T-helper 17 cell (primary cell): ENCODE data around the gene FGD2. TPM values are rescaled to one million over a fixed set of nuclear protein-coding genes. Genes with fewer than 3 reads are reported as not detected.
"Not testable (repeated sequence)": the region's sequence is repeated elsewhere in the genome, so short reads cannot be mapped to it uniquely, and the experiment has no call there.

Source experiments
- ATAC-seq: fragments of 150-1000 bp; cut with Tn5 transposase; 2 replicates; pipeline ENCODE4 v1.10.0; 2021; ENCODE audit warnings: mild to moderate bottlenecking, moderate library complexity
- DNase-seq, 3 donors: peaks; one replicate each; pipeline versions ENCODE4 v3.0.0 to v3.0.0-alpha.2; 2020 to 2021
- H3K9me3 ChIP-seq: one replicate; pipeline ENCODE4 v1.7.0; 2013; ENCODE audit warnings: low read length, mild to moderate bottlenecking; ENCODE audit not compliant: control insufficient read depth, poor library complexity, severe bottlenecking
- H3K27ac Mint-ChIP-seq: one replicate; pipeline ENCODE4 v1.8.0; 2022; ENCODE audit warnings: mild to moderate bottlenecking, moderate library complexity, mixed read lengths
- H3K27me3 Mint-ChIP-seq: one replicate; pipeline ENCODE4 v1.8.0; 2022; ENCODE audit warnings: mixed read lengths
- H3K36me3 Mint-ChIP-seq: one replicate; pipeline ENCODE4 v1.8.0; 2022; ENCODE audit warnings: low read depth, mixed read lengths
- H3K4me1 Mint-ChIP-seq: one replicate; pipeline ENCODE4 v1.8.0; 2022; ENCODE audit warnings: mild to moderate bottlenecking, mixed read lengths
- H3K4me3 Mint-ChIP-seq: one replicate; pipeline ENCODE4 v1.8.0; 2022; ENCODE audit warnings: mild to moderate bottlenecking, moderate library complexity, mixed read lengths
- total RNA-seq, 4 donors: library from RNA in 2 of 4; stranded (reverse) in 2 of 4; gene quantifications; one replicate each; pipeline ENCODE4 v1.2.3 and lab custom pipeline; 2022 to 2026

FGD2 gene
- total RNA-seq, 2 donors from 2014 or later: 1.7 to 12.6 TPM

DNA sequence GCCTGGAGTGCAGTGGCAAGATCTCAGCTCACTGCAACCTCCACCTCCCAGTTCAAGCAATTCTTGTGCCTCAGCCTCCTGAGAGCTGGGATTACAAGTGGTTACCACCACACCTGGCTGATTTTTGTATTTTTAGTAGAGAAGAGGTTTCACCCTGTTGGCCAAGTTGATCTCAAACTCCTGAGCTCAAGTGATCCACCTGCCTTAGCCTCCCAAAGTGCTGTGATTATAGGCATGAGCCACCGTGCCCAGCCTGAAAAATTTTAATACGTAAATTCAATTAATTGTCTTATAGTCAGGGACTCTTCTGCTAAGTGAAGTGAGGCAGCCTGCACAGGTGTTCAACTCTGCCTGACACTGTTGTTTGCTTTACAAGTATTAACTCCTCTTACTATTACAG, 15.1 kb upstream of the FGD2 start:
- not testable (repeated sequence) for H3K9me3 ChIP-seq, H3K36me3 Mint-ChIP-seq, H3K4me3 Mint-ChIP-seq, ATAC-seq, H3K27me3 Mint-ChIP-seq, DNase-seq, H3K27ac Mint-ChIP-seq
- peaks cover 15% of the 10 kb centered on the region for H3K4me1 Mint-ChIP-seq

DNA sequence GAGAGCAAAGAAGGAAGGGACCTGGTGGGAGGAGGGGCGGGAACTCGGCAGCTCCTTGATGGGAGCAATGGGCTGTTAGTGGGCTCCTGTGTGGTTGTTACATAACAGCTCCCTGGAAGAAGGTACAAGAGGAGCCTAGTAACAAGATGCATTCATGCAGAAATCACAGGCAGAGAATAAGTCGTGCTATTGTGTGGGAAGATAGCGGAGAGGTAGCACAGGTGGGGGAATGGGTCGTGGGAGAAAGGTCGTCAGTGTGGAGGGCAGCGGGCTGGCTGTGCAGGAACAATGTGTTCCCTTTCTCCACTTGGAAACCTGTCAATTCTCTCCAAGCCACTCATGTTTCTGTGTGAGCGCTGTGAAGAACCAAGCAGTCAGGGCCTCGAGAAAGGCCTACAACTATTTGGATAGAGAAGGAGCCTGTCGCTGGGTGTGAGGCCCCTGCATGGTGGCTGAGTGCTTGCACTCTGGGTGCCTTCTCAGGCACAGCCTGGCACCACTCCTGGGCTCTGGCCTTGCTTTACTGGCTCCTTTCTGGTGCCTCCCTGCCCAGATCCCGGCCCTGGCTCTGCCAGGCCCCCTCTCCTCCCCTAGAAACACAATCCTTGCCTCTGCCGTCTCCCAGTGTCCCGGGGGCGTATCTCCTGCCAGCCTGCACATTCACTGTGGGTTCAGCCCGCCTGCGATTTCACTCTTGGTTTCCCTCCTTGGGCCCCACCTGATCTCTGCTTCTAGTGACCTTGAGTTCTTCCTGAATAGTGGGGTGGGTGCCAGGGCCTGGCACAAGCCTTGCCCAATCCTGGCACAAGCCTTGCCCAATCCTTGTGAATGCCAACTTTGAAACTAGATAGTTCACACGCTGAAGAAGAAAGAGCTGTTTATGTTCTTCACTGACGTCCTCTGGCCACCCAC, 7.4 kb upstream of the FGD2 start:
- no peak overlapping the region for H3K4me3 Mint-ChIP-seq

DNA sequence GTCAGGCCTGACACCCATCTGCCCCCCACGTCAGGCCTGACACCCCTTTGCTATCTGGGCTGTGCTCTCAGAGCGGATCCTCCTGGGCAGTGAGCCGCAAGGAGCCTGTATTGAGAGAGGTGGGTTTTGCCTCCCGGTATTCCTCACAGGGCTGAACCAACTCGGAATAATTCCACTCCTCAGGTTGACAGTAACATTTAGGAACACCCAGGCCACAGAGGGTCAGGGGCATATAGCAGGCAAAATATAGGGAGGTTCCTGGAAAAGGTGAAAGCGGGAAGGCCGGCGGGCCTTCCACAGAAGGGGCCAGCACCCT, 6.8 kb upstream of the FGD2 start:
- Mint-ChIP-seq H3K4me1 (peaks cover 10% of the 10 kb centered on the region), H3K36me3 (peaks cover 2% of the 10 kb centered on the region), H3K27ac (no peak overlapping the region), H3K4me3 (no peak overlapping the region), H3K27me3 (peaks cover 18% of the 10 kb centered on the region)
- no peaks in the 10 kb centered on the region for H3K9me3 ChIP-seq
- ATAC-seq: no peak
- no peak for DNase-seq

More for the DNA sequence above, 7.4 kb upstream of the FGD2 start:
- H3K9me3 ChIP-seq: no peaks in the 10 kb centered on the region
- DNase-seq (no peak), ATAC-seq (no peak)
- peaks cover 10% of the 10 kb centered on the region for H3K4me1 Mint-ChIP-seq
- H3K27me3 Mint-ChIP-seq: peaks cover 18% of the 10 kb centered on the region
- H3K36me3 Mint-ChIP-seq: peaks cover 2% of the 10 kb centered on the region
- no peak overlapping the region for H3K27ac Mint-ChIP-seq

DNA sequence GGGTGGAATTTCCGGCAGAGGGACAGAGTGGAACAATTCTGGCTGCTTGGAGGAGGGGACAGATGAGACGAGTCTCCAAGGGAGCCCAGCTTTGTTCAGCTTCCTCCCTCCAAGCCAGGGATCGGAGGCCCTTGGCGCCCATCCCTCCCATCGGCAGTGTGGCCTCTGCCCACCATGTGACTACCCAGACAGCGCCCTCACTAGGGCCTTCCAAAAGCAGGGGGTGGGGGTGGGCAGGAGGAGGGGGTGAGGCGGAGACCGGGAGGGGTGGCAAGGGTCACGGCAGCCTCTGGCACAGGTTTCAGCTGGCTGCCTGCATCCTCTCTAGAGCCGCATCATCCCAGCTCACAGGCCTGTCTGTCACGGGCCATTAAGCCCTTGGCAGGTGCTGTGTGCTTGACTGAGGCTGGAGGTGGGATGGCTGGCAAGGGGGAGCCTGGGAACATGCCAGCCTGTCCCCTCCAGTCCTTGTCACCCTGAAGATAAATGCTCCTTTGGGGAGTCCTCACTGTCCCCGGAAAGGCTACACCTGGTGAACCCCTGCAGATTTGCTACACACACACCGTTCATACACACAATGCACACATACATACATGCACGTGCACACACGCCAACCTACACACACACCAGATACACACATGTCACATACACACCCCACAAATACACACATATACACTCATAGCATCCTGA, 6.2 kb upstream of the FGD2 start:
- no peaks in the 10 kb centered on the region for H3K9me3 ChIP-seq
- H3K4me3 Mint-ChIP-seq: no peak overlapping the region
- peaks cover 10% of the 10 kb centered on the region for H3K4me1 Mint-ChIP-seq
- ATAC-seq (no peak), DNase-seq (no peak)
- H3K27ac Mint-ChIP-seq: no peak overlapping the region
- H3K27me3 Mint-ChIP-seq: peaks cover 18% of the 10 kb centered on the region
- H3K36me3 Mint-ChIP-seq: peaks cover 2% of the 10 kb centered on the region

DNA sequence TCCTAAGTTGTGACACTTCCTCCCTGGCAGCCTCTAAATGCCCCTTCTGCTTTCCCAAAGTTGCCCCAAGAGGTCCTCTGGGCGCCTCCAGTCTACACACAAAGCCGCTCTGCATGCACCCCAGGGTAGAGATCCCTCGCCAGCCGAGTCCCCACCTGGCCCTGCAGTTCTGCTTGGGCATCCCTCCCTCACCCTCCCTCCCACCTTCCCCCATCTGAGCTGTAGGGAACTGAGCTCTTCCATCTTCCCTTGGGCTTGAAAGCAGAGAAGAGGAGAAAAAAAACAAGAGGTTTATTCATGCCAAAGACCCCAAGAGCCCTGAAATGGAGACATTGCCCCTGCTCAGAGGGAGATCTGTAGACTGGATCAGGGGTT, 5.7 kb upstream of the FGD2 start:
- Mint-ChIP-seq H3K4me1 (peaks cover 10% of the 10 kb centered on the region), H3K27me3 (peaks cover 18% of the 10 kb centered on the region), H3K36me3 (peaks cover 2% of the 10 kb centered on the region), H3K4me3 (no peak overlapping the region), H3K27ac (no peak overlapping the region)
- no peak for ATAC-seq
- DNase-seq: no peak
- no peaks in the 10 kb centered on the region for H3K9me3 ChIP-seq

DNA sequence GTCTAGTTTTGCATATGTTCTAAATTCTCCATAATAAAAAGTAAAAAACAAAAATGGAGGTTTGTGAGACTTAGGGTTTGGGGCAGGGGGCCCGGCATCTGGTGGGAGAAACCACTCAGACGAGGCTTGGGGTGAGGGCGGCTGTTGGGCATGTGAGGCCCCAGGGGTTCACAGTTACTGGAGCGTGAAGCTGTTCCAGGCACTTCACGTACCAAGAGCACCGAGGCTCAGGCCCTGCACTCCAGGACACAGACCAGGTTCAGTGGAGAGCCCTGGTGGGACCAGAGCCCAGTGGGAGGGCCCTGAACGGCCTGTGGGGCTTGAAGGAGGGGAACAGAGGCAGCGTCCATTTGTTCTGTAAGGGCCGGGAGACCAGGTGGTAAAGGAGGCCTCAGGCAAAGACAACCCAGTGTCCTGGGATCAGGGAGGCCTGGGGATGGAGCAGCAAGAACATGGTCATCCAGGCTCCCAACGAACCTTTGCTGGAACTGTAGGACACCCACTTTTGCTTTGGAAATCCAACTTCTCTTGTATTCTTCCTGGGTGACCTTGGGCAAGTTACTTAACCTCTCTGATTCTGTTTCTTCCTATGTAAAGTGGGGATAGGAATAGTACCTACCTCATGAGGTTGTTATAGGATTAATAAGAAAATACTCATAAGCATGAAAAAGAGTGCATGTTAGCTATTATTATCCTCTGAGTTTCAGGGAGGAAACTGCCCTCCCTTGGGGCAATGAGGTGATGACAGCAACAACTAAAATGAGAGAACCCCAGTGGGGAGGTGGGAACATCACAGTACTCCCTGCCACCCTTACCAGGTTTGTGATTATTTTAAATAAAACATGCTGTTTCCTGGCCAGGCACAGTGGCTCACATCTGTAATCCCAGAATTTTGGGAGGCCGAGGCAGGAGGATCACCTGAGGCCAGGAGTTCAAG, 1.1 kb upstream of the FGD2 start:
- Mint-ChIP-seq H3K27ac (peak overlapping the region; percentile 72), H3K4me1 (peaks cover 22% of the 10 kb centered on the region), H3K4me3 (peak overlapping the region; percentile 19), H3K36me3 (no peaks in the 10 kb centered on the region), H3K27me3 (no peaks in the 10 kb centered on the region)
- peak; percentile 34 for ATAC-seq
- DNase-seq: no peak
- H3K9me3 ChIP-seq: no peaks in the 10 kb centered on the region

DNA sequence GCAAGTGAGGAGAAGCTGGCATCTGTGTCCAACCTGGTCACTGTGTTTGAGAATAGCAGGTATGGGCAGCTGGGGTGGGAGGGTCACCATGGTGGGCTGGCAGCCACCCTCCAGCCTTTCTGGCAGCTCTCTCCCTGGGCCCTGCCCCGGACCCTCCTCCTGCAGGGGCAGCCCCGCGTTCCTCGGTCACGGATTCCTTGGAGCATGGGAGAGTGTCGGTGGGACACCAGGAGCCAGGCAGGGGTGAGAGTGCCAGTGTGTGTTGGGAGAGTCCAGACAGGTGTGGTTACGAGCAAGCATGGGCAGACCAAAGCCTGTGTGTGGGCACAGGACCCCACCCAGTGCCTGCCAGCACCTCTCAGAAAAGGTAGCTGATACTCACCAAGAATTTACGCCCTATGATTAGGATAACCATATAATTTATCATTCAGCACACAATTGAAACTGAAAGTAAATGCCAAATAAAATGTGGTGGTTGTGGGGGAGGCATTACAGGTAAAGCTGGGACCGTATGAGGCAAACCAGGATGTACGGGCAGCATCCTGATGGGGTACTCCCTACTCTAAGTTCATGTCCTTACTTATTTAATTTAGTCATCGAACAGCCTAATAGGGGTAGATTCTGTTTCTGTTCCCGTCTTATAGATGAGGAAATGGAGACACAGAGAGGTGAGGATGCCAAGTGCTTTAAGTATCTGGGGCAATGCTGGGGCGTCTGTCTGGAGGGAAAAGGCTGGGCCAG, 542 bp downstream of the FGD2 start:
- peak overlapping the region; percentile 89 for H3K27ac Mint-ChIP-seq
- no peaks in the 10 kb centered on the region for H3K27me3 Mint-ChIP-seq
- no peaks in the 10 kb centered on the region for H3K9me3 ChIP-seq
- peak overlapping the region; percentile 91 for H3K4me3 Mint-ChIP-seq
- H3K4me1 Mint-ChIP-seq: peaks cover 20% of the 10 kb centered on the region
- no peaks in the 10 kb centered on the region for H3K36me3 Mint-ChIP-seq
- ATAC-seq (peak; percentile 55), DNase-seq (no peak)

DNA sequence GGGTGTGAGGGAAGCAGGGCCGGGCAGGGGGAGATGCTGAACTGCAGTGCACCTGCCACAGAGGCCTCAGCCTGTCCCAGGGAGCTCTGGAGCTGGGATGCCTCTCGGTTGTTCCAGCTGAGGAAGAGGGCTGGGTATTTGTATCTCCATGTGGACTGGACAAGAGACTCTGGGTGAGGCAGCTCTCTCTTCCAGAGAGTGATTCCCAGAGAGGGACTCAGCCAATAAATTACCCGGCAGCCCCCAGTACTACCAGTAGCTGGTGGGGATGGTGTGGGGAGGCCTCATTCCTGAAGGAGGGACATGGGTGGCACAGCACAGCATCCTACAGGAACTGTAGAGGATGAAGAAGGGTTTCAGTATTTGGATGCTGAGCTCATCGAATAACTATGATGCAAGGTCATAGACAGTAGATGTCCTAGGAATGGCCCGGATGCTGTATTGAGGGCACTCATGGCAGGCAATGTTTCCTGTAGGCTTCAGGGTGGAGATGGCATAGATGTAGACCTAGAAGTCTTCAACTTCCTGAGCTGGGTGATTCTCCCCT, 1.4 kb downstream of the FGD2 start:
- Mint-ChIP-seq H3K4me1 (peaks cover 21% of the 10 kb centered on the region), H3K27ac (peak overlapping the region; percentile 89), H3K36me3 (no peaks in the 10 kb centered on the region), H3K27me3 (no peaks in the 10 kb centered on the region), H3K4me3 (peak overlapping the region; percentile 91)
- ATAC-seq (no peak), DNase-seq (no peak)
- no peaks in the 10 kb centered on the region for H3K9me3 ChIP-seq

DNA sequence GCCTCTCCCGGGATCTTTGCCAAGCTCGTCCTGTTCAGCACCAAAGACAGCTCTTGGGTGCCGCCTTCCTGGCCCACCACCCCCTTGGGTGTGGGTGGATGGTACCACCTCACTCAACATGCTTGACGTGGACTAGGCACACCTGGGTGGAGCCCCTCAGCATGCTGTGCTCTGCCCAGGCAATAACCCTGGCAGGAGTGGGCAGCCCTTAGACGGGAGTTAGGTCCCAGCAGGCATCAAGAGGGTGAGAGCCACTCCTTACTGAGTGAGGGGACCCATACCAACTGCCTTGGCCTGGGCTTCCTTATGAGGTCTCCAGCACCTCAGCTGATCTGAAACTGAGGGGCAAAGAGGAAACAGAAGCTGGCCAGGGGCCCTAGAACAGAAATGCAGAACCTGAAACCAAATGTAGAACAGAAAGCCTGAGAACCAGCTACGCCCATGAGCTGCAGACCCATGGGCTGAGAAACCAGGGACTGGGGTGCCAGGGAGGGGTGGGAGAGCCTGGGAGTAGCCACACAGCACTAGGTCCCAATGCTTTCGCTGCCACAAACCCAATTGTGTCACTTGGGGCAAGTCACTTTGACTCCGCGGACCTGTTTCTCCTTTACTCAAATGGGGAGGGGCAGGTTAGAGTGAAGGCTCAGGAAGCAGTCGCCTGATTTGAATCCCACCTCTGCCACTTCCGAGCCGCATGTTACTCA, 2.0 kb downstream of the FGD2 start:
- H3K4me3 Mint-ChIP-seq: peak overlapping the region; percentile 63
- no peak for DNase-seq

DNA sequence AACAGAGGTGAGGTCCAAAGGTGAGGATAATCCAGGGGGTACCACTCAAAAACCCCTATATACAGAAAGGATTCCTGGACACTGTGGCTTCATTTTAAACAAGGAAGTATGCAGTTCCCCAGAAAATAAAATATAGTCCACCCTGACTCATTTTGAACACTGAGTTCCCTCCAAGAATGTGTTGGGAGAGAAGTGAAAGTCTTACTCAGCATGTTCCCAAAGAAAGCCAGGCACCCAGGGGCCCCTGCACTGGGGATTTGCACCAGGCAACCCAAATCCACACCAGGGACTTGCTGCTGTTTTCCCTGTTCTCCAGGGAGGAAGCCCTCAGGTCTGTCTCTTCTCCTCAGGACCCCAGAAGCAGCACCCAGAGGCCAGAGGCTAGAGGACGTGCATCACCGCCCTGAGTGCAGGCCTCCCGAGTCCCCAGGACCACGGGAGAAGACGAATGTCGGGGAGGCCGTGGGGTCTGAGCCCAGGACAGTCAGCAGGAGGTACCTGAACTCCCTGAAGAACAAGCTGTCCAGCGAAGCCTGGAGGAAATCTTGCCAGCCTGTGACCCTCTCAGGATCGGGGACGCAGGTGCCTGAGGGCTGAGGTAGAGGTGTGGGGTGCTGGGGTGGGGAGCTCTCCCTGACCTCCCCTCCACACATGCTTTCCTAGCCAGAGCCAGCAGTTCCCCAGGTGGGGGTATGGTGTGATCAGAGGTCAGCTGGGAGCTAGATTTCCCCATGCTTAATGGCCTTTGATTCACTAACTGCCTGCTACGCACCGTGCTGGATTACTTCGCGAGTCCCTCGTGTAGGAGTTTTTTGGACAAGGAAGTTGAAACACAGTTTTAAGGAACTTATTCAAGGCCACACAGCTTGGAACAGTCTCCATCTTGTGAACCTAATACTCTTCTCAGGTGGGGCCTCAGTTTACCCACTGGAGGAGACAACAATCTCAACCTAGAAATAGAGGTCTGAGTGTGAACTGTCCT, 3.3 kb downstream of the FGD2 start:
- Mint-ChIP-seq H3K4me1 (peaks cover 13% of the 10 kb centered on the region), H3K27ac (peak overlapping the region; percentile 24), H3K27me3 (no peaks in the 10 kb centered on the region), H3K36me3 (no peaks in the 10 kb centered on the region), H3K4me3 (no peak overlapping the region)
- no peak for DNase-seq
- no peak for ATAC-seq
- H3K9me3 ChIP-seq: no peaks in the 10 kb centered on the region

More for the DNA sequence above, 2.0 kb downstream of the FGD2 start:
- no peaks in the 10 kb centered on the region for H3K9me3 ChIP-seq
- Mint-ChIP-seq H3K27me3 (no peaks in the 10 kb centered on the region), H3K36me3 (no peaks in the 10 kb centered on the region), H3K27ac (peak overlapping the region; percentile 24), H3K4me1 (peaks cover 17% of the 10 kb centered on the region)
- peak; percentile 29 for ATAC-seq

DNA sequence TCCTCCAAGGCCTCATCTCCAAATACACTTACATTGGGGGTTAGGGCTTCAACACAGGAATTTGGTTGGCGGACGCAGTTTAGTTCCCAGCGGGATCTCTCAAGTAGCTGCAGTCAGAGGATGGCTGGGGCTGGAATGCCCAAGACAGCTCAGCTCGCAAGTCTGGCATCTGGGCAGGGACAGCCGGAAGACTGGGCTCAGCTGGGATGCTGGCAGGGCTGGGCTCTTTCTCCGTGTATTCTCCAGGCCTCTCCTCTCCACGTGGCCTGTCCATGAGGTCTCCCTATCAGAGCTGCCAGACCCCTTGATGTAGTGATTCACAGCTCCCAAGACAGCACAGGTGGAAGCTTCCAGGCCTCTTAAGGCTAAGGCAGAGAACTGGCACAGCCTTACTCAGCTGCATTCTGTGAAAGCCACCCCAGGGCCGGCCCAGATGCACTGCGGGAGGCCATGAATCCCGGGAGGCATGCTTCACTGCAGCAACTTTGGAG, 5.0 kb downstream of the FGD2 start:
- H3K36me3 Mint-ChIP-seq: no peaks in the 10 kb centered on the region
- DNase-seq: no peak
- no peaks in the 10 kb centered on the region for H3K9me3 ChIP-seq
- no peak overlapping the region for H3K27ac Mint-ChIP-seq
- ATAC-seq: no peak
- H3K27me3 Mint-ChIP-seq: no peaks in the 10 kb centered on the region
- H3K4me3 Mint-ChIP-seq: no peak overlapping the region
- H3K4me1 Mint-ChIP-seq: peaks cover 12% of the 10 kb centered on the region
